NCI-H187 treated with DMSO at 0.1 percent for 48 hours (cell line): ENCODE measurements around the gene EYA4.

Experiments
- DNase-seq: peaks from one replicate; lab custom pipeline; 2025; lab: John Stamatoyannopoulos, UW

The EYA4 gene

DNA sequence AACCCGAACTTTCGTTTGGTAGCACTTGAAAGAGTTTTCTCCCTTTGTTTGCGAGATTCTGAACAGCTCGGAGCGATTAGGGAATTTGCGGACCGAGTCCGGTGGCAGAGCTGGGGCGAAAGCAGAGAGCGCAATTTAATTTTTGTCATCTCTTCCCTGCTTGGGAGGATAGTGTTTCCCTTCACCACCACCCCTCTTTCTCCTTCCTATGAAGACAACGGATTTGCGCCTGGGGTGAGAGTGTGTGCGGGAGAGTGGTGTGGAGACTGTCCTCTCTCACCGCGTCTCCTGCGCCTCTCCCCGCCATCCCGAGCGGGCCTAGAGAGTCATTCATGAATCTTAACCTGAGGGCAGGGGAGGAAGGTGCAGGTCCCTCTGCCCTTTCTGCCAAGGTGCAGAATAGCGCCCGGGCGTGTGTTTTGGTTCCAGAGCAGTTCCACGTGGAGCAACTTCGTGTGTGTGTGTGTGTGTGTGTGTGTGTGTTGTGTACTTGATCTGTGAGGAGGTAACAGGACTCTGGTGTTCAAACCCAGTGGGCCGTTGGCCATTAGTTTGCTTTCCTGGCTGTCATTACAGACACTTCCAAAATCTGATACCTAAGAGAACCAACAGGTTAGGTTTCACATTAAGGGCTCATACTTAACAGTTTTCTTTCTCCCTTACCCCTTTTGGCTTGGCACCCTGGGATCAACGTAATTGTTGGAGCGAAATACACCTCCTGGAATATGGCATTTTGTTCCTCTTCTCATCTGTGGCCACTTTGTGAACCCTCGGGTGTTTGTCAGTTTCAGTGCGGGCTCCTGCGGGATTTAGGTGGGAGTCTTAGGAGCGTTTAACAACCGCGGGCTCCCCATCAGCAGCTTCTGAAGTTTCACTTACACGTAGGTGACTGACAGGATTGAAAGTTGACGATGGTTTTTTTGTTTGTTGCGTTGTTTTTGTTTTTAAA, 1.8 kb downstream of the EYA4 start:
- DNase-seq = no peak

DNA sequence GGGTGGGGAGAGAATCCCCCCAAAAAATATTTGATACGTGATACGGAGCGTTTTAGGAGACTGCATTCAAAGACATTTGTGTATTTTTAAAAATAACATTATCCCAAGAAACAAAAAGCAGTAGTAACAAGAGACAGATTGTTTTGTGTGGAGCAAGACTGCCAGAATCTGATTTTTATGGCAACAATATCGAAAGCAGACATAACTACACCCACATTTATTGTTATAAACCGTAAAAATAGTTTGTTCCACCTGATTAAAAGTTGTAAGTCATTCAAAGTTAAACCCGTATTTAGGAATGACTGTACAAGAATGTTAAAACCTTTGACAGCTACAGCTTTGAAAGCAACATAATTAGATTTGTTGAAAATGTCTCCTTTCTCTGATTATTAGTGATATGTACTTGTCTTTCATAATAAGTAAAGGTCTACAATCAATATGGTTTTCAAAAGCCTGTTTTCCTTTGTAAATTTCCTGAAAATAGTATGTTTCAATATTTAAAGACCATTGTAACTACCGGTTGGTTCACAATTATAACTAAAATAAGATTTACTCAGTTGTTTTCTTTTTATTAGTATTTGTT, 2.7 kb downstream of the EYA4 start:
- no peak for DNase-seq

DNA sequence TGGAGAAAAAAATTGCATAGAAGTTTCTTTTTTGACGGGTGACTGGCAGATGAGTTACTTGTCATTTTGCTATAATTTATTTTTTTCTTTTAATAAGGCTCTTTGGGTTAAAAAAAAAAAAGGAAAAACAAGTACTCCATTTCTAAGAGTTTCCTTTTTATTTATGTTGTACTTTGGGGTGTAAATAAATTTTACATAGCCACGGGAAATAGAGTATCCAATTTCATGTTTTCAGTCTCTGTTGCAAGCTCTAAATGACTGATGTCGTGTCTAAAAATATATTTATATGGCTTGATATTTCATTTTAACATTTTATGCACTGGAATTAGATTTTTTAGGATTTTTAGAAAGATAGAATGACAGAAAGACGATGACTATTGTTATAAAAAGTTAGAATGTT, 3.4 kb downstream of the EYA4 start:
- no peak for DNase-seq

DNA sequence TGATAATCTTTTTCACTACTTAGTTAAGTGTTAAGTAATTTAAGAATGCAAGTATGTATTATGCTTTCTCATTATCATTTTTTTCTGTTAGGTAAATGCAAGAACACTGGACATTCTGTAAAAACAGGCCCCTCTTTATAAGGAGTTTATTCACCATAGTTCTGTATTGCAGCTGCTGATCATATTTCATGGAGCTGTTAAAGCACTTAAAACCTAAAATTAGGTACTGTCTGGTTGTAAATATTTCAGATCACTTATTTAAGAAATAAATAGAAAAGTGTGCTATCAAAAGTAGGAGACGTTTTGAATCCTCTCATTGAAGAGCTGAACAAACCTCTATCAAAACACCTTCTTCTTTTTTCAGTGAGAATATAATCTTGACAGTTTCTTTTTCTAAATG, 3.9 kb downstream of the EYA4 start:
- DNase-seq = no peak

DNA sequence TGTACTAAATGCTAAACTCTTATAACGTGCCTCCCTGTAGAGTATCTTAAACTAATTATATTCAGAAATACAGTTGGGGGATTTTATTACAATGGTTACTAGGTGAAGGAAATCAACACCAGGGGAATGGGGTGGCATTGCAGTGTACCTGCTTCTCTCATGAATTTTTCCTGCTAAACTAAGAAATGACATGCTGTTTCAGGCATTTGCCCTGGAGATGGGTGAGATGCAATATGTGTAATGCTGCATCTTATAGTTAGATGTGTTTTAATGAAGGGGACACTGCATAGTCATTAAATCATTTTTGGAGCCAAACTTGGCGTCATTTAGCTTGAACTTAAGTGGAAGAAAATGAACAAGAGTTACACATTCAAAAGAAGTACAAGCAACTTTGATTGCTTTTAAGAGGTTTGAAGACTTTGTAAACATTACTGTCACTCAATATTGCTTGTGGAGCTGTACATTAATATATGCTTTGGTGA, 4.3 kb downstream of the EYA4 start:
- no peak for DNase-seq

DNA sequence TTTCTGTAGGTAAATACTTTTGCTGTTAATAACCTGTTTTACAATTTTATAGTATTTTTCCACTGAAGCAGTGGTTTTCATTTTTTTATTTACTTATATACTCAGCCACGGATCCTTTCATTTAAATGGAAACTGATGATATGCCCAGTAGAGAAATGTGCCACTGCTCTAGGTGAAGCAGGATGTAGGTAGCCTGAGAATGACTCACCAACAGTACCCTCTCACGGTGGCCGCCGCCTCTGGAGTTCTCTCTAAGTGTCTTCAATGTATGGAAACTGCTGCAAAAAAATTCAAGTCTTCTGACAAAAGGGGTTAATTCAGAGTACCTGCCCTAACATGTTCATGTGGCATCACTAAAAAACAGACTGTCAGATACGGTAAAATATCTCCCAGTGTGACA, 6.4 kb downstream of the EYA4 start:
- no peak for DNase-seq

DNA sequence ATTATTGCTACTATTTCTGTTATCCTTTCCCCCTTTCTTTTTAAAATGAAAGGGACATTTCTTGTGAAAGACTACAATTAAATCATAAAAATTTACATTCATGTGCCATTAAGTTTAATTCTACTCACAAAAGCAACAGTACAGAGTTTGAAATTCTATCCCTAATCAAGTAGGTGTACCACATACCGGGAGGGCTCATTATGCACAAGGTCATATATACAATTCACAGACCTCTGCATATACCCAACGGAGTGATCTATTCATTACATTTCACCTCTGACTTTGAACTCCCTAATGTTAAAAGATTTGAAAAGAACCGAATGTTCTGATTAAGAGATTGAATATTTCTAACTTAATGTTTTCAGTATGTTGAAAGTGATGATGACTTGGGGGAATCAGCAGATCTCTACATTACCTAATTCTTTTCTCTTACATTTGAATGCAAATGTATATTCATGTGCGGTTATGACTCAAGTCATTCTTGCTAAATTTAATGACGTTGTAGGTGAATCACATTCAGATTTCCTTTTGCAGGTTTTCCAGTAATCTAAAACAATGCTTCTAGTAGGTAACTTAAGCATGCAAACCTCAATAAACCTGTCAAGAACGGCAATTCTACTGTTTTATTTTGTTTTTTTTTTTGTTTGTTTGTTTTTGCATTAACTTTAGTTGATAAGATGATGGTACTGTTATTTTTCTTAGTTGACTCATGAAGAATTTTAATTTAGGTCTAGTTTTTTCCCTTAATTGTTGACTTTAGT, 7.3 kb downstream of the EYA4 start:
- no peak for DNase-seq

DNA sequence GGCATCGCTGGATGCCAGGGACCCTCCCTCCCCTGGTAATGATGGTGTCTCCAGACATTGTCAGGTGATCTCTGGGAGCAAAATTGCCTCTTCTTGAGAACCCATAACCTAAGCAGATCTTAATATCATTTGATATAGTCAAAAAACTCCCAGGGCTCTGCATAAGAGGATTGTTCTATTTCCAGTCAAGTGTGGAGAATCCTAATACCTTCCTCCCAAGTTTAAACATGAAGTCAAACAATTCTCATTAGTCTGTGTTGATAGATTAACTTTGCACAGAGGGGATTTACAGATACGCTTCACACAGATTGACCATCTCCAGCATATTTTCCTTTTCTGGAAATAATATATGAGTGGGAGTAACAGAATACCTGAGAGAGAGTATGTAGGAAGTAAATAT, 10.5 kb downstream of the EYA4 start:
- DNase-seq = no peak

DNA sequence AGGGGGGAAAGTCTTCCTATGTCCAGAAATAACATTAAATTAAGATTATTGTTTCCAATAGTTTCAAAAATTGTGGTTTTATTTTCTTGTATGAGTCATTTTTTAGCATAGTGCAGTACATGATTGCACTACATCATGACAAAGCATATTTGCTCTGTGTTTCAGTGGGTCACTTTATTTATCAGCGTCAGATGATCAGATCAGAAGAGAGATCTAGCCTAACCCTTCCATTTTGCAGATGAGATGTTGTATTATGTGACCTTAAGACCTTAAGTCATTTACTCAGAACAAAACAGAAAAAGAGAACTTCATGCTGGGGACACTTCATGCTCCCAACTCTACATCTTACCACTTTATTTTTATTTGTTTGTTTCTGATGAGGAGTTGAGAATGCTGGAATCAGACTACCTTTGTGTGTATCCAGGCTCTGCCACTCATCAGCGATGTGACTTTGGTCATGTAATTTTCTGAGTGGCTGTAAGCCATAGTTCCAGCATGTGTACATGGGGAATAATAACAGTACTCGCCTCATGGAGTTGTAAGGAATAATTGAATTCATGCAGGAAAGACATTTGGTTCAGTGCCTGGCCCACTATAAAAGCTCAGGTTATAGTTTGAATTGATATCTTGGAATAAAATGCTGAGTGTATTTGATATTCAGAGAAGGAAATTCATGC, 13.5 kb downstream of the EYA4 start:
- no peak for DNase-seq

DNA sequence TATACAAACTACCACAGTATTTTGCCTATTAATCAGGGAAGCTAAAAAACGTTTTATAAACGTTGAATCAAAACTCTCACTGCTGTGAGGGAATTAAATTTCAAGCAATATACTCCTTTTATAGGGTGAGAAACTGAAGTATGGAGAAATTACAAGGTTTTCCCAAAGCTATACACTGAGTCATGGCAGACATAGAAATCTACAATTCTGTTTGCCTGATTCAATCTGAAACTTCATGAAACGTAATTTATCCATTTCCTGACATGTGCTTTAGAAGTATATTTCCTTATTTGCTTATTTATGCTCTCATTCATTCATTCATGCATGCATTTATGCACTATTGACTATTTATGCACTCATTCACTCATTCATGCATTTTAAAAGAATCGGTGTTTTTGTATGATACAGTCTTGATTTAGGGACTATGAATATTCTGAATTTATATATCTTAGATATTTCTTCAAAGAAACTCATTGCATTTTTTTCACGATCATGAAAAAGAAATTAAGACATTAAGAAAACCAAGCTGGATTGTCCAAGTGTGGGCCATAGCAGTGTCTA, 16.5 kb downstream of the EYA4 start:
- DNase-seq = no peak

DNA sequence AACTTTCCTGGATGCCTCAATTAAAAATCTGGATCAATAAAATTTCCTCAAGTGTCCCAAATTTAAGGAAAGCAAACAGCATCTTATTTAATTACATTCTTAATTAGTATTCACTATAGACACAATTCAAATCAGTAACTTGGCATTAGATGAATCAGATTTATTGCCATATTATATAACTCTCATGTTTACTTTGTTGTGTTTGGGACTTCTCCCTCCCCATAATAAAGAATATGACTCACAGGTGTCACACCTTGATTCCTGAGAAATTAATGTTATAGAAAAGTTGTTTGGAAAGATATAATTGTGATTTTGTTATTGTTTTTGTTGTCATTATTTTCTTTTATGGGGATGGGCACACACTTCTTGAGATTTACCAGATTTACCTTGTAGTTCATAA, 18.4 kb downstream of the EYA4 start:
- no peak for DNase-seq

DNA sequence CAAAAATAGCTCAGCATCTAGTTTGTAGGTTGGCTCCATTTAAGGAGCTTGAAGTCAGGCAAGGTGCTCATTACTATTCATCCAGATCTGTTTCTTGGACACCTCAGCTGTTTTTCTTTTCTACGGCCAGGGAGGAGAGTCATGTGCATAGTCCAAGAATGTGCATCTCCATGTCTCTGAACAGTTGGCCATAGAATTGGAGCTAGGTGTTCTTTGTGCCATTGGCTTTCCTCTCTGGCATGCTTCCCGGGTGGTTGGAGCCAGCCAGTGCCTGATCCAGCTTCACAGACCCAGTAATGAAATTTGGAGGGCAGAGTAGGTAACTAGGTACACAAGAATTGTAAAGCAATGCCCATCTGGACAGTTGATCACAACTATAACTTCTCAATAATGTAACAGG, 21.6 kb downstream of the EYA4 start:
- no peak for DNase-seq

DNA sequence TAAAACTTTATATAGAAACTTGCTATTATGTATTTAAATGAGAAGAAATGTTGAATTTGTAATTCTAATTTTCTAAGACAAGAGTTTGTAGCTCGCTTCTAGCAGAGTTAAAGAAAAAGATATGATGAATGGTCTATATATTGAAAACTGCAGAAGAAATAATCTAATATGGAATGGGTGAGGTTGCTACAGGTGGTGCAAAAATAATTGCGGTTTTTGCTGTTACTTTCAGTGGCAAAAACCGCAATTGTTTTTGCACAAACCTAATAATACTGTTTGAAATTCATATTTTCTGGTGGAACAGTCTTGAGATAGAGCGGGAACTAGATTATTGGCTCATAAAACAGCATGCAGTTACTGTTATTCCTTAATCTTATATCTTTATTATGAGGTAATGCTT, 23.9 kb downstream of the EYA4 start:
- DNase-seq = no peak

DNA sequence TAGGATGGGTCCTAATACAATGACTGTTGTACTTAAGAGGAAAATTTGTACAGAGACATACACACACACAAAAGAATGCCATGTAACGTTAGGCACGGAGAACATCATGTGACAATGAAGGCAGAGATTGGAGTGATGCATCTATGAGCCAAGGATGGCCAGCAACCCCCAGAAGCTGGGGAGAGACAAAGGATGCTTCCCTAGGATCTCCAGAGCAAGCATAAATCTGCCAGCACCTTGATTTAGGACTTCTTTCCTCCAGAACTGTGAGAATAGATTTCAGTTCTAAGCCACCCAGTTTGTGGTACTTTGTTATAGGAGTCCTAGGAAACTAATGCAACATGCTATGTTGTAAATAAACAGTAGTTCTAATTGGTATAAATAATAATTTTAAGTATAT, 25.0 kb downstream of the EYA4 start:
- no peak for DNase-seq

DNA sequence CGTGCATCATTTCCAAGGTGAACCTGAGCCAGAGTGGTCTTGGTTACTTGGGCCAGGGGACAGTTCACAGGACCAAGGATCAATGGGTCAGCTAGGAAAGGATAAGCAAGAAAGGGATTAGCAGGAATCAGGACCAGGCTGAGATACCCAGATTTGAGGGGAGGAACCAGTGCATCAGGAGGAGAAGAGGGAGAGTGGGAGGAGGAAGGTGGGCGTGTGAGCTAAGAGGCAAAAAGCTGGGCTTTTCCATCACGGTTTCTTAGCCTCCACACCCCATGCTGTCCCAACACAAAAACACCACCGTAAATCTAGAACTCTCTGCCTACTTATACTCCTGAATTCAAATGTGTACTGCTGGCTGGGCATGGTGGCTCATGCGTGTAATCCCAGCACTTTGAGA, 27.5 kb downstream of the EYA4 start:
- DNase-seq = no peak

DNA sequence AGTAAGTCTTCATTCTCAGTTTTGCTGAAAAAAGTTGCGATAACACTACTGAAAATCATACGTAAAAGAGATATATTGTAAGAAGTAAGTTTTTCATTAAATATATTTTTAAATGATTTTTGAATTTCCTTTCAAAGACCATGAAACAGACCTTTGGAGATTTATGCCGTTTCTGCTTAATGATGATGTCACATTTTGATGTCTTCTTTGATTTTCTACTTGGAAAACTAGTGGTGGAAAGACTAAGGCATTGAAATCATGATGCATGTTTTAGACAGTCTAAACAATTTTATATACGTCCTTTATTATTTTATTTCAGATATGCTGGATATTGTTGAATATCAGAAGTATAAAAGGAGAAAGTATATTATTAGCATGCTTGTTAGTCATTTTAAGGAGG, 33.7 kb downstream of the EYA4 start:
- no peak for DNase-seq

DNA sequence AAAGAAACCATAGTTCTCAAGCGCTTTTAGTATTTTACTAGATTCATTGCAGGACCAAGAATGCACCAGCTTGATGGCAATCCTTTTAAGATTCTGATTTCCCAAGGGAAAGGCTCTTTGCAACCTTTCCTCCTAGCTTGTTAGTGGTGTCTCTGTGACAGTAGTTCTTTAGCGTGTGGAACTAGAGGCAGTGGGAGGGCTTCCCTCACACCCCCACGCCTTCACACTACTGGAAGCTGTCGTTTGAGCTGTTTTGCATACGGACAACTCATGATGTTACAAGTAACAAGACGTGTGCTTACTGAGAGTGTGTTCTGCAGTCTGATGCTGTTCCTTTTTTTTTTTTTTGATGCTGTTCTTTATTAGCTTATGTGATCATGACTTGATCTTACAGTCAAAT, 34.1 kb downstream of the EYA4 start:
- DNase-seq = no peak

DNA sequence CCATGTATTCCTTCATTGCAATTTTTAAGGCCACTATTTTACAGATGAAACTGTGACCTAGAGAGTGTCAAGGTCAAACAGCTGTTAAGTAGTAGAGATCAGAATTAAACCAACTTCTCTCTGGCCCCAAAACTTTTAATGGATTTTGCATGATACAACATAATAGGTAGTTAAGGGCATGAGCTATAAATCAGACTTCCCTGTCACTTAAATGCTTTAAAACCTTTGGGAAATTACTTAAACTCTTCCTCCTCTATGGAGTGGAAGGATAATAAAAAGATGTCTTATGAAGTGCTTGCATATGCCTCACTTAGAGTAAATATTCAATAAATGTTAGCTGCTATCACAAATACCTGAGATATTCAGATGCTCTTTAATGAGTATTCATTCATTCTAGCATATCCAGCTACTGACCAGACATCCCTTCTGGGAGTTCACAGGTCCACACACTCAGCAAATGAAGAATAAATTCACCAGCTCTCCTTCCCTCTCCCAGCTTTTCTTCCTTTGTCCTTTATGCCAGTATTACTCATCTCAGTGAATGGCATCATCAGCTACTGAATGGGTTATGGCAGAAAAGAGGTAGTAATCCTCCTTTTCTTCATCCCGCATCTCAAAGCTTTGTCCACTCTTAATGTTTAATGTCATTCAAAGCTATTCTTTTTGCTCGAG, 36.2 kb downstream of the EYA4 start:
- DNase-seq = peak; percentile 61

DNA sequence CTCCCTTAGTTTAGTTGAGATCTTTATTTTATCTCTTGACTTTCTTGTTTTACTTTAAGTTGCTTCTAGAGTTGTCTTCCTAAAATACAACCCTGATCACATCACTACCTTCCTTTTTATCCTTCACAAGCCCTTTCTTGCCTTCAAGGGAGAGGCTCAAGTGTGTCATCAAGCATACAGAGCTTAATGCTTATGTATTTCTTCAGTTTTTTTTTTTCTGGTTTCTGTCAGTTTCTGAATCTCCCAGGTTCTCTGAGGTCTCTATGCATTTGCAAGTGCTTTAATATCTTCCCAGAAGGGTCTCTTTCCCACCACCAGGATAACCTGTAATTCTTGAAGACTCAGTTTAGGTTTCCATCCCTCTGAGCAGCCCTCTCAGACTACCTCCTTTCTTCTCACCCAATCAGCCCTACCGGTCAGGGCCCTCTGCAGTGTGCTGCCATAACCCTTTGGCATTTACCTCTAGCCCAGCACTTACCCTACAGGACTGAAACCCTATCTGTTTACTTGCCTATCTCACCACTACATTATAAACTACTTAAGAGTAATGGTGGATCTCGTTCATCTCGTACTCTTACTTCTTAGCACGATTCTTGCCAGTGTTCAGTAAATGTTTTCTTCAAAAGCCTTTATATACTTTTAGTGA, 36.9 kb downstream of the EYA4 start:
- peak; percentile 1 for DNase-seq

DNA sequence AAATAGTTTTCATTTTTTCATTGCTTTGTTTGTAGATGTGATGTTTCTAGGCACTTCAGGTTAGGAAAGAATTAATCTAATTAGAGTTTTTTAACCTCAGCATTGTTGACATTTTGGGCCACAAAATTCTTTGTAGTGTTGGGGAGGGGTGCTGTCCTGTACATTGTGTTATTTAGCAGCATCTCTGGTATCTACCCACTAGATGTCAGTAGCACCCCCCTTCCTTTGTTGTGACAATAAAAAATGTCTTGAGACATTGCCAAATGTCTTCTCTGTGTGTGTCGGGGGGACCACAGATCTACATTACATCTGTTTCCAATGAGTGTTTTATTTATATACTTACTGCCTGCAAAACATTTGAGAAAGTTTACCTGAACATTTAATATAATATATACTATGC, 45.6 kb downstream of the EYA4 start:
- DNase-seq = no peak

DNA sequence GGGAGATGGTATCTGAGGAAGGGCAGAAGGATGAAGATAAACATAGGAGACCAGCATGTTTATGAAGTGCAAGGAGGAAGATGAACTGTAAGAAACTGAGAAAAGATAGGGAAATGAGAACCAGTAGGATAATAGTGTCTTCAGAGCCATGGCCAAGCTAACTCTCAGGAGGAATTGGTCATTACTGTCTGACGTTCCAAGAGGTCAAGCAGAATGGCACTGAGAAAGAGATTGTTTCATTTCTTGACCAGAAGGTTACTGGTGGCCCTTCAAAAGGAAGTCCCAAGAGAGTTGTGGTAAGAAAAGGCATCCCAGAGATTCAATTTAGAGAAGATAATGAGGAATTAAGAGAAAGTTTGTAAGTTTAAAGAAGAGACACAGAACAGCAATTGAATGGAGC, 47.5 kb downstream of the EYA4 start:
- DNase-seq = no peak
